Measurements from ENCODE around the gene DUSP18.
A peak's percentile ranks its signal among the peaks of the same experiment; 100 is the strongest.

DUSP18 gene

DNA sequence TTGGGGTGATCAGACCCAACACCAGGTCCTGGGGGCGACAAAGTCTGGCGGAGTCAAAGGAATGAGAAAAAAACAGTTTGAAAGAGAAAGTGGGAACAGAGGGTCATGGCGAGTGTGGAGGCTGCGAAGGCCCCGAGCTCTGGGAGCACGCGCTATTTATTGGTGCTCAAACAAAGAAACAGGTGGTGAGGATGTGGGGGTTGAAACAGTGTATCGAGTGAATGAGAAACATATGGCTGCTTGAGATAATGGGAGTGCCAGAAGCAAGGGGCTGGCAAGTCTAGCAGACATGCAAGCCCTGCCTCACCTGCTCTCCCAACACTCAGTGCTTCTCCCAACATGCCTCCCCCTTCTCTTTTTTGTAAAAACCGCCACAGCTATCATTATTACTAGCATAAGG lies 7.8 kb upstream of the DUSP18 start:
- no peak overlapping the region for H3K27ac ChIP-seq (ENCODE audit: low read length)
- no peaks in the 10 kb centered on the region for H3K36me3 ChIP-seq (ENCODE audit: insufficient read depth, low read depth, low read length)
- H3K9me3 ChIP-seq (ENCODE audit: insufficient read depth, low read depth, low read length) = no peaks in the 10 kb centered on the region
- peaks cover 4% of the 10 kb centered on the region; the same call in 1 of the 2 replicates for H3K4me1 ChIP-seq (ENCODE audit: insufficient read depth, low read length)
- H3K9ac ChIP-seq (ENCODE audit: low read depth, low read length) = no peak overlapping the region
- H3K4me3 ChIP-seq (ENCODE audit: low read length) = no peak overlapping the region
- H3K27me3 ChIP-seq (ENCODE audit: insufficient read depth, low read length) = 0 out of 2 replicates have a peak, but pooled peaks cover 6% of the 10 kb centered on the region

GRCh38 chr22:30674482-30674881 lies 6.8 kb upstream of the DUSP18 start:
- 0 out of 2 replicates have a peak, but pooled peaks cover 5% of the 10 kb centered on the region for H3K27me3 ChIP-seq (ENCODE audit: insufficient read depth, low read length)
- H3K9me3 ChIP-seq (ENCODE audit: insufficient read depth, low read depth, low read length) = no peaks in the 10 kb centered on the region
- H3K4me3 ChIP-seq (ENCODE audit: low read length) = no peak overlapping the region
- no peaks in the 10 kb centered on the region for H3K36me3 ChIP-seq (ENCODE audit: insufficient read depth, low read depth, low read length)
- H3K27ac ChIP-seq (ENCODE audit: low read length) = no peak overlapping the region
- peaks cover 2% of the 10 kb centered on the region; the same call in 1 of the 2 replicates for H3K4me1 ChIP-seq (ENCODE audit: insufficient read depth, low read length)
- no peak overlapping the region for H3K9ac ChIP-seq (ENCODE audit: low read depth, low read length)

GRCh38 chr22:30673136-30673535 lies 5.5 kb upstream of the DUSP18 start:
- H3K27me3 ChIP-seq (ENCODE audit: insufficient read depth, low read length) = peaks cover 13% of the 10 kb centered on the region
- H3K9ac ChIP-seq (ENCODE audit: low read depth, low read length) = no peak overlapping the region

GRCh38 chr22:30671071-30671470 lies 3.4 kb upstream of the DUSP18 start:
- Histone ChIP-seq H3K27ac (ENCODE audit: low read length) (no peak overlapping the region), H3K4me1 (ENCODE audit: insufficient read depth, low read length) (peaks cover 8% of the 10 kb centered on the region; the same call in 1 of the 2 replicates), H3K4me3 (ENCODE audit: low read length) (no peak overlapping the region), H3K9me3 (ENCODE audit: insufficient read depth, low read depth, low read length) (no peaks in the 10 kb centered on the region), H3K9ac (ENCODE audit: low read depth, low read length) (no peak overlapping the region), H3K36me3 (ENCODE audit: insufficient read depth, low read depth, low read length) (no peaks in the 10 kb centered on the region), H3K27me3 (ENCODE audit: insufficient read depth, low read length) (peaks cover 25% of the 10 kb centered on the region)

More at GRCh38 chr22:30673136-30673535, 5.5 kb upstream of the DUSP18 start:
- Histone ChIP-seq H3K4me3 (ENCODE audit: low read length) (no peak overlapping the region), H3K9me3 (ENCODE audit: insufficient read depth, low read depth, low read length) (no peaks in the 10 kb centered on the region), H3K27ac (ENCODE audit: low read length) (no peak overlapping the region), H3K36me3 (ENCODE audit: insufficient read depth, low read depth, low read length) (no peaks in the 10 kb centered on the region), H3K4me1 (ENCODE audit: insufficient read depth, low read length) (no peaks in the 10 kb centered on the region; the same call in 1 of the 2 replicates)

- Histone ChIP-seq H3K9me3 (ENCODE audit: insufficient read depth, low read depth, low read length) (no peaks in the 10 kb centered on the region), H3K4me3 (ENCODE audit: low read length) (peak overlapping the region; percentile 85), H3K27me3 (ENCODE audit: insufficient read depth, low read length) (peaks cover 28% of the 10 kb centered on the region), H3K36me3 (ENCODE audit: insufficient read depth, low read depth, low read length) (peaks cover 3% of the 10 kb centered on the region; the same call in 1 of the 2 replicates), H3K9ac (ENCODE audit: low read depth, low read length) (peak overlapping the region; percentile 74; the same call in 1 of the 2 replicates), H3K27ac (ENCODE audit: low read length) (no peak overlapping the region), H3K4me1 (ENCODE audit: insufficient read depth, low read length) (peaks cover 8% of the 10 kb centered on the region; the same call in 1 of the 2 replicates)
Observed at GRCh38 chr22:30668386-30668710, 673 bp upstream of the DUSP18 start.

DNA sequence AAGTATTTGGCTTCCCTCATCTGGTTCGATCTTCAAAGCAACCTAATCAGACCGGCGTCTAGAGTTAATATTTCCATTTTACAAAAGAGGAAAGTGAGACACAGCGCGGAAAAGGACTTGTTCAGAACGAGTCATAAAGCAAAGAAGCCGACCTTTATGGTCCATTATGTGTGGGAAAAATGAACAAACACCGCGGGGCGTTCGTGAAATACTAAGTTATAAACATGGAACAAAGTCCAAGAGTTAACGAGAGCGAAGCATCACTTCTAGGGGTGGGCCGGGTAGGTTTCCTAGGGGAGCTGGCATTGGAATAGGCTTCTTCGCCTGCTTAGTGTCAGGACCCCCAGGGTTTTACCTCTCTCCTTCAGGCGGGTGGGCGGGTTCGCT lies 575 bp downstream of the DUSP18 start:
- H3K27me3 ChIP-seq (ENCODE audit: insufficient read depth, low read length) = peaks cover 28% of the 10 kb centered on the region
- H3K27ac ChIP-seq (ENCODE audit: low read length) = no peak overlapping the region
- peak overlapping the region; percentile 16; the same call in 1 of the 2 replicates for H3K9ac ChIP-seq (ENCODE audit: low read depth, low read length)
- H3K4me1 ChIP-seq (ENCODE audit: insufficient read depth, low read length) = peaks cover 8% of the 10 kb centered on the region; the same call in 1 of the 2 replicates
- peaks cover 5% of the 10 kb centered on the region; the same call in 1 of the 2 replicates for H3K36me3 ChIP-seq (ENCODE audit: insufficient read depth, low read depth, low read length)
- peak overlapping the region; percentile 85 for H3K4me3 ChIP-seq (ENCODE audit: low read length)
- no peaks in the 10 kb centered on the region for H3K9me3 ChIP-seq (ENCODE audit: insufficient read depth, low read depth, low read length)

DNA sequence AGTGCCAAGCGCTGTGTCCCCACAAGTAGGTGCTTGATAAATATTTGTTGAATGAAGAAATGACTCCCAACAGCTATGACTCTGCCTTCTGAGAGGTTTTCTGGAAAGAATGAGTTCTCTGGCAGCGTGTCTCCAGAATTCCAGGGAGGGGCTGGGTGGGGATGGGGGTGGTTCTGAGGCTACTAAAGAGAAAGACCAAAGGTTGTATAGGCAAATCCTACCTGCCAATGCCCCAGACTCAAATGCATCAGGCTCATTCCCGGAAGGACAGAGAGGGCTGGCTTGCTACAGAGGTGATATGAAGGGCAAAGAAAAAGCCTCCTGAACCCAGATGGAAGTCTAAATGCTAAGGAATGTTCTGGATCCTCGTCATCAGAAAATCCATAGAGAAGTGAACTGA lies 1.9 kb downstream of the DUSP18 start:
- H3K27me3 ChIP-seq (ENCODE audit: insufficient read depth, low read length) = peaks cover 28% of the 10 kb centered on the region
- peaks cover 5% of the 10 kb centered on the region; the same call in 1 of the 2 replicates for H3K36me3 ChIP-seq (ENCODE audit: insufficient read depth, low read depth, low read length)
- no peaks in the 10 kb centered on the region for H3K9me3 ChIP-seq (ENCODE audit: insufficient read depth, low read depth, low read length)
- no peak overlapping the region for H3K27ac ChIP-seq (ENCODE audit: low read length)
- H3K4me1 ChIP-seq (ENCODE audit: insufficient read depth, low read length) = peaks cover 8% of the 10 kb centered on the region; the same call in 1 of the 2 replicates
- H3K9ac ChIP-seq (ENCODE audit: low read depth, low read length) = no peak overlapping the region
- H3K4me3 ChIP-seq (ENCODE audit: low read length) = no peak overlapping the region

DNA sequence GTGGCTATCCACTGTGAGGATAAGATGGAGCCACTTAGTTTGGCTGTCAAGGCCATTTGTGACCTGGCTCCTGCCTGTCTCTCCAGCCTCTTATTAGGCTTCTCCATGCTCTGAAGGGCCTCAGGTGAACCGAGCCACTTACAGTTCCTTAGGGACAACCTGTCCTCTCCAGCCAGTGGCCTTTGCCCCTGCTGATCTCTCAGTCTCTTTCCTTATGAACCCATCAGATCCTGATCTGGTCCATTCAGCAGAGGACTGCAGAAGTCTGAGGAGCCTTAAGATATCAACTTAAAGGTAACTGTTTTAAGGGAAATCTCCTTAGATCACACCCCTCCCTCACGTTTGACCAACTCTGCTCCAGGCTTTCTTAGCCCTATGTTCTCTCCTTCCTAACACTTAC lies 2.4 kb downstream of the DUSP18 start:
- H3K4me1 ChIP-seq (ENCODE audit: insufficient read depth, low read length) = peaks cover 8% of the 10 kb centered on the region; the same call in 1 of the 2 replicates
- no peak overlapping the region for H3K4me3 ChIP-seq (ENCODE audit: low read length)
- no peaks in the 10 kb centered on the region for H3K9me3 ChIP-seq (ENCODE audit: insufficient read depth, low read depth, low read length)
- peaks cover 5% of the 10 kb centered on the region; the same call in 1 of the 2 replicates for H3K36me3 ChIP-seq (ENCODE audit: insufficient read depth, low read depth, low read length)
- H3K27ac ChIP-seq (ENCODE audit: low read length) = no peak overlapping the region
- no peak overlapping the region for H3K9ac ChIP-seq (ENCODE audit: low read depth, low read length)
- H3K27me3 ChIP-seq (ENCODE audit: insufficient read depth, low read length) = peaks cover 28% of the 10 kb centered on the region

DNA sequence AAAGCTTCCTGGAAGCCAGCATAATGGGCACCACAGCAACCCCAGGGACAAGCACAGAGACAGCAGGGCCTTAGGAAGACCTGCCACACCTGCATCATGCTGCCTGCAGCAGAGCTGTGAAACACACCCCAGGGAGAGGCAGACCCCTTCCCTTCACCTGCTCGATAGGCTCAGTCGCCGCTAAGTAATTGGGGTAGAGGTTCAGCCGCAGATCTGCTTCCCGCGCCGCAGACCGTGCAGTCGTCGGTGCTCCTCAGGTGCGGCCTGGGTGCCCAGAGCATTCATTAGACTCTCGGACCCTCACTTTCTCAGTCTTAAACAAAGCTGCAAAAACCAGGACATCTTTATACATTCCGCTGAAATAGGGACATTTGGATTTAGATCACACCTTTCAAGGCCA lies 2.9 kb downstream of the DUSP18 start:
- Histone ChIP-seq H3K36me3 (ENCODE audit: insufficient read depth, low read depth, low read length) (peaks cover 5% of the 10 kb centered on the region; the same call in 1 of the 2 replicates), H3K4me1 (ENCODE audit: insufficient read depth, low read length) (peaks cover 8% of the 10 kb centered on the region; the same call in 1 of the 2 replicates), H3K27ac (ENCODE audit: low read length) (no peak overlapping the region), H3K9ac (ENCODE audit: low read depth, low read length) (no peak overlapping the region), H3K9me3 (ENCODE audit: insufficient read depth, low read depth, low read length) (no peaks in the 10 kb centered on the region), H3K4me3 (ENCODE audit: low read length) (no peak overlapping the region), H3K27me3 (ENCODE audit: insufficient read depth, low read length) (peaks cover 28% of the 10 kb centered on the region)

GRCh38 chr22:30662040-30662439 lies 5.6 kb downstream of the DUSP18 start:
- H3K4me3 ChIP-seq (ENCODE audit: low read length) = no peak overlapping the region
- H3K9ac ChIP-seq (ENCODE audit: low read depth, low read length) = no peak overlapping the region
- H3K36me3 ChIP-seq (ENCODE audit: insufficient read depth, low read depth, low read length) = peaks cover 5% of the 10 kb centered on the region; the same call in 1 of the 2 replicates
- peaks cover 11% of the 10 kb centered on the region for H3K27me3 ChIP-seq (ENCODE audit: insufficient read depth, low read length)
- H3K4me1 ChIP-seq (ENCODE audit: insufficient read depth, low read length) = peaks cover 6% of the 10 kb centered on the region; the same call in 1 of the 2 replicates
- H3K9me3 ChIP-seq (ENCODE audit: insufficient read depth, low read depth, low read length) = no peaks in the 10 kb centered on the region
- no peak overlapping the region for H3K27ac ChIP-seq (ENCODE audit: low read length)

DNA sequence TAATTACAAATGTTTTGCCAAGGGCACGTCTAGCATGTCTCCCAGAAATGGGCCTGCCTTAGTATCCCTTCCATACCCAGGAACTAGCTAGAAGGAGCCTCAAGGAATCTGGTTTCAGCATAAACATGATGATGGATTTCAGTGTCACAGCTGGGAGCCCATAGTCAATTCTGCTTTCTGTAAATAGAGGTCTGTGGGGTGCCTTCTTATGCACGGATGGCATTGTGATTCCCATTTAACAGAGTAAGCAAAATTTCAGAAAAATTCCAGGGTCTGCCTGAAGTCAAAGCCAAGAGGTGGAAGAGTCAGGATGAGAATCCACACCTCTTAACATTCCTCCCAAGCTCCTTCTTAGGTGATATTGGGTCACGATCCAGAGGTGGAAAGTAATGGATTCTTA lies 12.1 kb downstream of the DUSP18 start:
- Histone ChIP-seq H3K9me3 (ENCODE audit: insufficient read depth, low read depth, low read length) (no peaks in the 10 kb centered on the region), H3K4me3 (ENCODE audit: low read length) (no peak overlapping the region), H3K36me3 (ENCODE audit: insufficient read depth, low read depth, low read length) (no peaks in the 10 kb centered on the region)

GRCh38 chr22:30654361-30654760 lies 13.3 kb downstream of the DUSP18 start:
- Histone ChIP-seq H3K27ac (ENCODE audit: low read length) (no peak overlapping the region), H3K27me3 (ENCODE audit: insufficient read depth, low read length) (no peaks in the 10 kb centered on the region), H3K4me1 (ENCODE audit: insufficient read depth, low read length) (peaks cover 4% of the 10 kb centered on the region; the same call in 1 of the 2 replicates), H3K4me3 (ENCODE audit: low read length) (no peak overlapping the region), H3K9me3 (ENCODE audit: insufficient read depth, low read depth, low read length) (no peaks in the 10 kb centered on the region), H3K36me3 (ENCODE audit: insufficient read depth, low read depth, low read length) (no peaks in the 10 kb centered on the region), H3K9ac (ENCODE audit: low read depth, low read length) (no peak overlapping the region)

More for the DNA sequence above, 12.1 kb downstream of the DUSP18 start:
- Histone ChIP-seq H3K9ac (ENCODE audit: low read depth, low read length) (0 out of 2 replicates have a peak overlapping the region, but pooled peaks have one; percentile 0), H3K27ac (ENCODE audit: low read length) (no peak overlapping the region), H3K27me3 (ENCODE audit: insufficient read depth, low read length) (no peaks in the 10 kb centered on the region), H3K4me1 (ENCODE audit: insufficient read depth, low read length) (peaks cover 4% of the 10 kb centered on the region; the same call in 1 of the 2 replicates)

Data from iPS-20b (cell line).